ENCODE data around the gene PLEKHA8. TPM values are rescaled to one million over a fixed set of nuclear protein-coding genes. Genes with fewer than 3 reads are reported as not detected.

PLEKHA8 gene
- total RNA-seq, 4 donors from 2014 or later = 9.9 to 30.1 (median 15.2) TPM

GRCh38 chr7:30076411-30076810, 48.2 kb downstream of the PLEKHA8 start:
- Histone ChIP-seq H3K27me3 (no peaks in the 10 kb centered on the region), H3K36me3 (peaks cover 0 to 14% (median 0%) of the 10 kb centered on the region in 3 donors), H3K27ac (no peak overlapping the region), H3K4me3 (no peak overlapping the region), H3K9me3 (no peaks in the 10 kb centered on the region), H3K4me1 (no peaks in the 10 kb centered on the region)
- no peak for DNase-seq
- TF ChIP-seq CTCF (IDR thresholded peaks at IDR 0.05) = no peak
- TF ChIP-seq POLR2A (IDR thresholded peaks at IDR 0.05) = no peak

DNA sequence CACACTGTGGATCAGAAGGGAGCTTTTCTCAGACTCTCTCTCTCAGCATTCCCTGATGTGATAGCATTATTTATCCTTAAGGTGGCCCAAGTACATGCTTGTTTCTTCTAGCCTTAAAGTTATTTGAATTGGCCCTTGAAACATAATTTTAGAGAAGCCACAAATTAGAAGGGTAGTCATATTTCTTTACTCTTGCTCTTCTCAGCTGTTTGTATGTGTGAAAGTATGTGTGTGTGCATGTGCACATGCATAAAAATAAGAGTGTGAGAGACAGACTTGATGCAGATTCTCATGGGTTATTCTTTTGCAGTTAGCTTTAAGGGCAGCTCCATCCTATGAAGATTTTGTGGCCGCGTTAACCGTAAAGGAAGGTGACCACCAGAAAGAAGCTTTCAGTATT, 50.1 kb downstream of the PLEKHA8 start:
- no peak overlapping the region for H3K27ac ChIP-seq
- no peak for DNase-seq
- TF ChIP-seq CTCF (IDR thresholded peaks at IDR 0.05) = no peak
- TF ChIP-seq POLR2A (IDR thresholded peaks at IDR 0.05) = no peak
- no peak overlapping the region for H3K4me3 ChIP-seq
- H3K4me1 ChIP-seq = no peaks in the 10 kb centered on the region
- no peaks in the 10 kb centered on the region for H3K27me3 ChIP-seq
- H3K9me3 ChIP-seq = no peaks in the 10 kb centered on the region
- H3K36me3 ChIP-seq = peaks cover 0 to 14% (median 0%) of the 10 kb centered on the region in 3 donors

GRCh38 chr7:30079880-30080279, 51.7 kb downstream of the PLEKHA8 start:
- no peaks in the 10 kb centered on the region for H3K27me3 ChIP-seq
- no peak for TF ChIP-seq POLR2A (IDR thresholded peaks at IDR 0.05)
- TF ChIP-seq CTCF (IDR thresholded peaks at IDR 0.05) = no peak
- H3K36me3 ChIP-seq = peaks cover 0 to 14% (median 0%) of the 10 kb centered on the region in 3 donors
- H3K4me1 ChIP-seq = no peaks in the 10 kb centered on the region
- DNase-seq = no peak
- no peaks in the 10 kb centered on the region for H3K9me3 ChIP-seq
- no peak overlapping the region for H3K27ac ChIP-seq
- H3K4me3 ChIP-seq = no peak overlapping the region

GRCh38 chr7:30080818-30081217, 52.6 kb downstream of the PLEKHA8 start:
- Histone ChIP-seq H3K27ac (no peak overlapping the region), H3K4me3 (no peak overlapping the region), H3K4me1 (no peaks in the 10 kb centered on the region), H3K36me3 (peaks cover 0 to 14% (median 0%) of the 10 kb centered on the region in 3 donors), H3K9me3 (no peaks in the 10 kb centered on the region), H3K27me3 (no peaks in the 10 kb centered on the region)
- no peak for TF ChIP-seq CTCF (IDR thresholded peaks at IDR 0.05)
- DNase-seq = no peak

DNA sequence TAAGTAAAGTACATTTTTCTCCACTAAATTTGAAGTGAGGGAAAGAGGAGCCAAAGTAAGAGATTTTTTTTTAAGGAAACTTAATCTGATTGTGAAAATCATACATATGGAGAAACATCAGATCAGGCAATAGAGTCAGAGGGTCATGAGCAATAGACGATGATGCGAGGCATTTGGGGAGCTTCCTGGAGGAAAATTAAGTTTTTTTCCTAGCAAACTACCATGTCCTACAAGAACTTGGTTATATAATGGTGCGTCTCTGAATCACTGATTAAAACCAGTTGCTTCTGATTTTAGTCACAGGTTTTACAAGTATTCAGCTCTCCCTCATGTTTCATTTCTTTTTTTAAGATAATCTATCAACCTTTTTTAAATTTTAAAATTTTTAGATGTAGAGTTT, 54.5 kb downstream of the PLEKHA8 start:
- DNase-seq = no peak
- no peak overlapping the region for H3K4me3 ChIP-seq
- H3K27ac ChIP-seq = no peak overlapping the region
- no peaks in the 10 kb centered on the region for H3K9me3 ChIP-seq
- TF ChIP-seq POLR2A (IDR thresholded peaks at IDR 0.05) (no peak), CTCF (IDR thresholded peaks at IDR 0.05) (no peak)
- H3K27me3 ChIP-seq = no peaks in the 10 kb centered on the region
- peaks cover 0 to 14% (median 0%) of the 10 kb centered on the region in 3 donors for H3K36me3 ChIP-seq
- no peaks in the 10 kb centered on the region for H3K4me1 ChIP-seq

DNA sequence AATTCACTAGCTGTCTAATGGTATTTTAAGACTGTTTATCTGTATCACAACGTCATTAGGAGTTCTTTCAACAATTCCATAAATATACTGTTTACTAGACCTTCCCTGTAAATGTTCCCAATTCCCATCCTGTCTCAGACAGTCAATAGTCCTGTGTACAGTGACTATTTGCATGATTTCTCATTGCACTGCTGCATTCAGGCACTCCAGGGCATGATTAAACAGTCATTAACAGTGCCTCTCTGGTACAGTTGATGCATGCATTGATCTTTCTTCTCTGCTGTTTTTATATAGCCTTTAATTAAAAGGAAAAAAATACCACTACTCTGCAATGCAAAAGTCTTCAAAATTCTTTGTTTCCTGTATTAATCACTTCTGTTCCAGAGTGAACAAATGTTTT, 55.1 kb downstream of the PLEKHA8 start:
- no peaks in the 10 kb centered on the region for H3K4me1 ChIP-seq
- TF ChIP-seq POLR2A (IDR thresholded peaks at IDR 0.05) (no peak), CTCF (IDR thresholded peaks at IDR 0.05) (no peak)

More for the DNA sequence above, 55.1 kb downstream of the PLEKHA8 start:
- Histone ChIP-seq H3K9me3 (no peaks in the 10 kb centered on the region), H3K4me3 (no peak overlapping the region), H3K27me3 (no peaks in the 10 kb centered on the region), H3K27ac (no peak overlapping the region), H3K36me3 (peaks cover 0 to 14% (median 0%) of the 10 kb centered on the region in 3 donors)
- no peak for DNase-seq
